IMR-90 (cell line): ENCODE data around the gene RAB28.

ENCODE experiments used
- CHD1 ChIP-seq: IDR thresholded peaks from 2 replicates; pipeline ENCODE4 v1.6.1; 2012; ENCODE audit warnings: low read depth, low read length, improper control_type of control experiment
- MAFK ChIP-seq: IDR thresholded peaks from 2 replicates; pipeline ENCODE4 v1.6.1; 2012; ENCODE audit warnings: low read depth, low read length, improper control_type of control experiment
- MXI1 ChIP-seq: IDR thresholded peaks from 2 replicates; pipeline ENCODE4 v1.6.1; 2012; ENCODE audit warnings: low read depth, mild to moderate bottlenecking, low read length, moderate library complexity, borderline replicate concordance
- NFE2L2 ChIP-seq: fragments of 150-350 bp; IDR thresholded peaks from 2 replicates; pipeline ENCODE4 v1.6.1; 2016; ENCODE audit warnings: low read depth, mild to moderate bottlenecking, low read length
- POLR2A ChIP-seq: IDR thresholded peaks from 2 replicates; pipeline ENCODE4 v1.6.1; 2012; ENCODE audit warnings: mild to moderate bottlenecking, low read depth, low read length
- RFX5 ChIP-seq: IDR thresholded peaks from 2 replicates; pipeline ENCODE4 v1.8.0; 2012; ENCODE audit warnings: low read depth, mild to moderate bottlenecking, low read length, moderate library complexity
- TF ChIP-seq, protein P1 (sequence below): conservative IDR thresholded peaks from 2 replicates; pipeline ENCODE4 v1.5.1; 2012; ENCODE audit warnings: mild to moderate bottlenecking, low read depth, low read length, improper control_type of control experiment
- TF ChIP-seq, protein P2 (sequence below): fragments of 150-350 bp; IDR thresholded peaks from 2 replicates; pipeline ENCODE4 v1.6.1; 2017; ENCODE audit warnings: mild to moderate bottlenecking, antibody characterized with exemption, low read length, low read depth

DNA sequence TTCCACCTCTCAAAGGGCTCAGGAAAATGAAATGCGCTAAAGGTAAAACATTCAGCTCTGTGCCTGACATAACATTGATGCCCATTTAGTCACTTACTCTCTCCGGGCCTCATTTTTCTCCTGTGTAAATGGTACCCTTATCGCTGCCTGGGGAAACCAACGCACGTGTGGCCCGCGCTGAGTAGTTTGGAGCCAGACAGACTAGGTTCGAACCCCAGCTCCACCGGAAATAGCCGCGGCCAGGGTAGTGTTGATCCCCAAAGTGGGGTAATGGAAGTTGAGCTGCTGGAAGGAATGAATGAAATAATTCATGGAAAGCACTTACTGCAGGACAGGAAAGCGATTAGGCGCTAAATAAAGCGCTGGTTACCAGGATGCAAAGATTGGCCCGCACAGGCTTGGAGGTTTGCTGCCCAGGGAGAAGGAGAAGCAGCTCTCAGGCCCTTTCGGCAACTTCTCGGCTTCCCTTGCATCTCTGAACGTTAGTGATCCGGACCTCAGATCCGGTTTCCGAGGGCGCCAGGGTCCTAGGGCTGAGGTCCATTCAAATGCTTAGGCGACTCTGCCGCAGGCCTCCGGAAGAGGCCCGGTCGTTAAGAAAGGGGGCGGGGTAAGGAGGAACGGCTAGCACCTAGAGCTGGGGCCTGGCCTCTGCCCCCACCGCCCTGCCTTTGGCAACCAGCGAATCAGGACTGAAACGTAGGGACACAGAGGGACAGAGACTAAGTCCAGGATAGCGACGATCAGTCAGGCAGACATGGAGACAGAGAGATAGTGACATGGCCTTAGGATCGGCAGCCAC is 46.9 kb upstream of the RAB28 start:
- no peak for TF ChIP-seq NFE2L2
- TF ChIP-seq, protein P1, sequence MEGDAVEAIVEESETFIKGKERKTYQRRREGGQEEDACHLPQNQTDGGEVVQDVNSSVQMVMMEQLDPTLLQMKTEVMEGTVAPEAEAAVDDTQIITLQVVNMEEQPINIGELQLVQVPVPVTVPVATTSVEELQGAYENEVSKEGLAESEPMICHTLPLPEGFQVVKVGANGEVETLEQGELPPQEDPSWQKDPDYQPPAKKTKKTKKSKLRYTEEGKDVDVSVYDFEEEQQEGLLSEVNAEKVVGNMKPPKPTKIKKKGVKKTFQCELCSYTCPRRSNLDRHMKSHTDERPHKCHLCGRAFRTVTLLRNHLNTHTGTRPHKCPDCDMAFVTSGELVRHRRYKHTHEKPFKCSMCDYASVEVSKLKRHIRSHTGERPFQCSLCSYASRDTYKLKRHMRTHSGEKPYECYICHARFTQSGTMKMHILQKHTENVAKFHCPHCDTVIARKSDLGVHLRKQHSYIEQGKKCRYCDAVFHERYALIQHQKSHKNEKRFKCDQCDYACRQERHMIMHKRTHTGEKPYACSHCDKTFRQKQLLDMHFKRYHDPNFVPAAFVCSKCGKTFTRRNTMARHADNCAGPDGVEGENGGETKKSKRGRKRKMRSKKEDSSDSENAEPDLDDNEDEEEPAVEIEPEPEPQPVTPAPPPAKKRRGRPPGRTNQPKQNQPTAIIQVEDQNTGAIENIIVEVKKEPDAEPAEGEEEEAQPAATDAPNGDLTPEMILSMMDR: no peak
- no peak for TF ChIP-seq POLR2A
- TF ChIP-seq, protein P2, sequence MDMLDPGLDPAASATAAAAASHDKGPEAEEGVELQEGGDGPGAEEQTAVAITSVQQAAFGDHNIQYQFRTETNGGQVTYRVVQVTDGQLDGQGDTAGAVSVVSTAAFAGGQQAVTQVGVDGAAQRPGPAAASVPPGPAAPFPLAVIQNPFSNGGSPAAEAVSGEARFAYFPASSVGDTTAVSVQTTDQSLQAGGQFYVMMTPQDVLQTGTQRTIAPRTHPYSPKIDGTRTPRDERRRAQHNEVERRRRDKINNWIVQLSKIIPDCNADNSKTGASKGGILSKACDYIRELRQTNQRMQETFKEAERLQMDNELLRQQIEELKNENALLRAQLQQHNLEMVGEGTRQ: no peak
- no peak for TF ChIP-seq CHD1
- TF ChIP-seq MAFK: no peak
- no peak for TF ChIP-seq MXI1
- TF ChIP-seq RFX5: no peak
